ENCODE data around the gene CLHC1. TPM values are rescaled to one million over a fixed set of nuclear protein-coding genes. Genes with fewer than 3 reads are reported as not detected.
"Not testable (repeated sequence)": the region's sequence is repeated elsewhere in the genome, so short reads cannot be mapped to it uniquely, and the experiment has no call there.

CLHC1 gene
- total RNA-seq, 1 experiment from 2014 or later: 3.9 TPM

DNA sequence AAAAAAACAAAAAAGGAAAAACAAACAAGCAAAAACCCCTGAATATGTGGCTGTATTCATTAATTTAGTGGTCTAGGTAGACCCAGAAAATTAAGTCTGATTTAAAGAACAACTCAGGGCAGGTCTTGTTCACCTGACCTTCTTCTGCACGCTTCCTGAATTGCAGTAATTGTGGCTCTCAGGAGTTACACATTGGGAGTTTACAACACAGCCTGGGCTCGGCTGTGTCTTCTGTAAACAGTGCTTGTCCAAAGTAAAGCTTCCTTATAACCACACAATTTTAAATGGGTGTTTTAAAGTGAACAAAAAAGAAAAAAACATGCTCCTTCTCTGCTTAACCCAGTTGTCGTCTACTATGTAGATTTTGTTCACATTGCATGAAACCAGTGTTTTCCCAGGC, 45.2 kb upstream of the CLHC1 start:
- Histone ChIP-seq H4K20me1 (ENCODE audit: low read length) (no peaks in the 10 kb centered on the region), H2AFZ (ENCODE audit: low read length) (no peak overlapping the region), H3K27me3 (ENCODE audit: low read length) (no peaks in the 10 kb centered on the region), H3K4me2 (ENCODE audit: low read length) (no peak overlapping the region), H3K4me1 (ENCODE audit: insufficient read depth, low read length) (peaks cover 8% of the 10 kb centered on the region), H3K9me2 (replicated peaks; ENCODE audit: low read length) (no peaks in the 10 kb centered on the region), H3K9ac (ENCODE audit: low read length) (no peak overlapping the region), H3K36me3 (ENCODE audit: low read depth, low read length) (no peaks in the 10 kb centered on the region), H3F3A (ENCODE audit: low read length, unreplicated experiment) (no peaks in the 10 kb centered on the region), H3K9me3 (ENCODE audit: low read length) (no peaks in the 10 kb centered on the region), H3K79me2 (ENCODE audit: low read length) (0 out of 2 replicates have a peak, but pooled peaks cover under 1% of the 10 kb centered on the region), H3K4me3 (ENCODE audit: low read length) (no peak overlapping the region), H3K27ac (ENCODE audit: low read length) (no peak overlapping the region)
- TF ChIP-seq EZH2phosphoT487 (IDR thresholded peaks at IDR 0.05; ENCODE audit: borderline replicate concordance, low read length): no peak
- TF ChIP-seq, protein P1, sequence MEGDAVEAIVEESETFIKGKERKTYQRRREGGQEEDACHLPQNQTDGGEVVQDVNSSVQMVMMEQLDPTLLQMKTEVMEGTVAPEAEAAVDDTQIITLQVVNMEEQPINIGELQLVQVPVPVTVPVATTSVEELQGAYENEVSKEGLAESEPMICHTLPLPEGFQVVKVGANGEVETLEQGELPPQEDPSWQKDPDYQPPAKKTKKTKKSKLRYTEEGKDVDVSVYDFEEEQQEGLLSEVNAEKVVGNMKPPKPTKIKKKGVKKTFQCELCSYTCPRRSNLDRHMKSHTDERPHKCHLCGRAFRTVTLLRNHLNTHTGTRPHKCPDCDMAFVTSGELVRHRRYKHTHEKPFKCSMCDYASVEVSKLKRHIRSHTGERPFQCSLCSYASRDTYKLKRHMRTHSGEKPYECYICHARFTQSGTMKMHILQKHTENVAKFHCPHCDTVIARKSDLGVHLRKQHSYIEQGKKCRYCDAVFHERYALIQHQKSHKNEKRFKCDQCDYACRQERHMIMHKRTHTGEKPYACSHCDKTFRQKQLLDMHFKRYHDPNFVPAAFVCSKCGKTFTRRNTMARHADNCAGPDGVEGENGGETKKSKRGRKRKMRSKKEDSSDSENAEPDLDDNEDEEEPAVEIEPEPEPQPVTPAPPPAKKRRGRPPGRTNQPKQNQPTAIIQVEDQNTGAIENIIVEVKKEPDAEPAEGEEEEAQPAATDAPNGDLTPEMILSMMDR (conservative IDR thresholded peaks at IDR 0.05; ENCODE audit: low read depth, low read length): no peak
- no peak for TF ChIP-seq EZH2 (IDR thresholded peaks at IDR 0.05; ENCODE audit: low read length, unreplicated experiment)
- DNase-seq (no peak), ATAC-seq (no peak)
- BruUV-seq (replicated peaks): no TSS peak
- CTCF ChIA-PET: interaction anchor here (0.6 kb wide), 1 partner anchor 17 kb away, joined by 5 read pairs; no protein-coding TSS in a partner anchor
- POLR2A ChIA-PET (ENCODE audit: unreplicated experiment): no interaction called here
- intact Hi-C loops (cut with micrococcal nuclease): no loop called here

DNA sequence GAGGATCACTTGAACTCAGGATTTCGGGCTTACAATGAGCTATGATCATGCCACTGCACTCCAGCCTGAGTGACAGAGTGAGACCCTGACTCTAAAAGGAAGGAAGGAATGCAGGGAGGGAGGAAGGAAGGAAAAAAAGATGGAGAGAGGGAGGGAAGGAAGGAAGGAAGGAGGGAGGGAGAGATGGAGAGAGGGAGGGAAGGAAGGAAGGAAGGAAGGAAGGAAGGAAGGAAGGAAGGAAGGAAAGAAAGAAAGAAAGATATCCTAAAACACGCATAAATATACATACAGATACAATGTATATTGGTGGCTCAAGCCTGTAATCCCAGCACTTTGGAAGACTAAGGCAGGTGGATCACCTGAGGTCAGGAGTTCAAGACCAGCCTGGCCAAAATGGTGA, 42.3 kb upstream of the CLHC1 start:
- intact Hi-C loops (cut with micrococcal nuclease); H3K4me2 ChIP-seq (ENCODE audit: low read length); H3K27ac ChIP-seq (ENCODE audit: low read length); H3K4me1 ChIP-seq (ENCODE audit: insufficient read depth, low read length); ATAC-seq; H2AFZ ChIP-seq (ENCODE audit: low read length); H3F3A ChIP-seq (ENCODE audit: low read length, unreplicated experiment); H3K9me2 ChIP-seq (replicated peaks; ENCODE audit: low read length); DNase-seq; CTCF ChIA-PET; H3K36me3 ChIP-seq (ENCODE audit: low read depth, low read length); POLR2A ChIA-PET (ENCODE audit: unreplicated experiment); H3K79me2 ChIP-seq (ENCODE audit: low read length); H3K4me3 ChIP-seq (ENCODE audit: low read length); BruUV-seq (replicated peaks); H3K9me3 ChIP-seq (ENCODE audit: low read length); H4K20me1 ChIP-seq (ENCODE audit: low read length); H3K27me3 ChIP-seq (ENCODE audit: low read length); H3K9ac ChIP-seq (ENCODE audit: low read length): not testable (repeated sequence)

DNA sequence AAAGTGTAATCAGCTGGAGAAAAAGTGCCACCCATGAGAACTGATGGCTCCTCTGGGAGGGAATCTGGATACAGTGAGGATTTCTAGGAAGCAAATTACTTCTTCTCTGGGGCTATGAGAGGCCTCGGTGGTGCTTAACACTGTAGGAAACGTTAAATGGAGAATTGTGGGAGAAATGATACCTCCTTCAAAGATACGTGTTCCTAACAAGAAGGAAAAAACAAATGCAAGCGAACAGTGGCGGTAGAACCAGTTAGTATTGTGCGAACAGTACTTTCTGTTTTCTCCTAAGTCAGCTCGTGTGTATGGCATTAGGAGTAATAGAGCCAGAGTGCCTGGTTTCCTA, 37.5 kb upstream of the CLHC1 start:
- peak overlapping the region; percentile 91 for H3K9ac ChIP-seq (ENCODE audit: low read length)
- H3K4me2 ChIP-seq (ENCODE audit: low read length): peak overlapping the region; percentile 95
- POLR2A ChIA-PET (ENCODE audit: unreplicated experiment): no interaction called here
- no peaks in the 10 kb centered on the region for H3F3A ChIP-seq (ENCODE audit: low read length, unreplicated experiment)
- peaks cover 7% of the 10 kb centered on the region for H3K36me3 ChIP-seq (ENCODE audit: low read depth, low read length)
- H3K9me3 ChIP-seq (ENCODE audit: low read length): no peaks in the 10 kb centered on the region
- no peaks in the 10 kb centered on the region for H3K27me3 ChIP-seq (ENCODE audit: low read length)
- ATAC-seq (no peak), DNase-seq (no peak)
- H2AFZ ChIP-seq (ENCODE audit: low read length): peak overlapping the region; percentile 95
- no peaks in the 10 kb centered on the region for H3K9me2 ChIP-seq (replicated peaks; ENCODE audit: low read length)
- intact Hi-C loops (cut with micrococcal nuclease): loop anchor here (1.0 to 2.0 kb wide), 2 partner anchors 13 to 163 kb away; no protein-coding TSS in a partner anchor
- BruUV-seq (replicated peaks): TSS peak; percentile 92
- TF ChIP-seq EZH2phosphoT487 (IDR thresholded peaks at IDR 0.05; ENCODE audit: borderline replicate concordance, low read length) (no peak), EZH2 (IDR thresholded peaks at IDR 0.05; ENCODE audit: low read length, unreplicated experiment) (no peak)
- TF ChIP-seq, protein P1 (conservative IDR thresholded peaks at IDR 0.05; ENCODE audit: low read depth, low read length): no peak
- peak overlapping the region; percentile 38 for H3K27ac ChIP-seq (ENCODE audit: low read length)
- CTCF ChIA-PET: no interaction called here
- H3K4me1 ChIP-seq (ENCODE audit: insufficient read depth, low read length): peaks cover 12% of the 10 kb centered on the region
- H4K20me1 ChIP-seq (ENCODE audit: low read length): no peaks in the 10 kb centered on the region
- peaks cover 22% of the 10 kb centered on the region for H3K79me2 ChIP-seq (ENCODE audit: low read length)
- H3K4me3 ChIP-seq (ENCODE audit: low read length): peak overlapping the region; percentile 90

Measured in PC-3 (cell line).